GM21447 (cell line): ENCODE measurements around the gene TRIM67.
"Not testable (repeated sequence)": the region's sequence is repeated elsewhere in the genome, so short reads cannot be mapped to it uniquely, and the experiment has no call there.

Source experiments
- ATAC-seq: cut with Tn5 transposase; IDR thresholded peaks from one replicate; pipeline ENCODE4 v1.9.1; 2021; ENCODE audit not compliant: unreplicated experiment

TRIM67 gene

GRCh38 chr1:231157311-231157710, 4.5 kb upstream of the TRIM67 start:
- no peak for ATAC-seq

DNA sequence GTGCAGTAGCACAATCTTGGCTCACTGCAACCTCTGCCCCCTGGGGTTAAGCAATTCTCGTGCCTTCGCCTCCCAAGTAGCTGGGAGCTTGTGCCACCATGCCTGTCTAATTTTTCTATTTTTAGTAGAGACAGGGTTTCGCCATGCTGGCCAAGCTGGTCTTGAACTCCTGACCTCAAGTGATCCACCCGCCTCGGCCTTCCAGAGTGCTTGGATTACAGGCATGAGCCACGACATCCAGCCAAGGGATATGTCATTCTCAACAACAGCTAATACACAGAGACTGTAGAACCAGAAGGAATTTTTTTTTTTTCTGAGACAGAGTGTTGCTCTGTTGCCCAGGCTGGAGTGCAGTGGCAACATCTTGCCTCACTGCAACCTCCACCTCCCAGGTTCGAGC, 3.7 kb upstream of the TRIM67 start:
- ATAC-seq: not testable (repeated sequence)

DNA sequence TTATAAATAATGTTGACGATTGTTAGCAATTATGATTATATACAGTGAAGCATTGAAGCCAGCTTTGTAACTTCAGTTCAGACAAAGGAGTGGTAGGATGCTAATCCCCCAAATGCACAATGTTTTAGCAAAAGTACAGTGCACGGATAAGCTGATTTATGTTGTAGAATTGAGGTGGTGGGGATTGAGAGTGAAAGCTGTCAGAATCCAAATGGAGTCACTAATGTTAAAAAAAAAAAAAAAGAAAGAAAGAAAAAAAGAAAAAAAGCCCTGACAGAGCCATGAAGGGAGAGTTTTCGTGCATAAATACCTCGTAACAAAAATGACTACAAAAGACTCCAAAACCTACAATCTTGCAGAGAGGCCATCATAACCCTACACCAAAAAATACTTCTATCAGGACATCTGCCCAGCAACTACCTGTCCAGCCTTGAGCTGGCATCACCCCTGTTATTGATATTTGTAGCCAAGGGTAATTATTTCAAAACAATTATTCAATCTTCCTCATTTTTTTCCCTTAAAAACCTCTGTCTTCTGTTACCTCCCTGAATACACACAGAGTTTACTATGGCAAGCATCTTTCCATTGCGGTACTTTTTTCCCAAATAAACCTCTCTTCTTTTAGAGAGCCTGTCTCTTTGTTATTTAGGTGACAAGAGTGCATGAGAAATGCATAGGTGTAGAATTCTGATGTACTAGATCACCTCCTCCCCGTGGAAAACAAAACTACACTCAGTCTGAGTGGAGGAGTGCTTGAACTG, 2.5 kb upstream of the TRIM67 start:
- no peak for ATAC-seq

DNA sequence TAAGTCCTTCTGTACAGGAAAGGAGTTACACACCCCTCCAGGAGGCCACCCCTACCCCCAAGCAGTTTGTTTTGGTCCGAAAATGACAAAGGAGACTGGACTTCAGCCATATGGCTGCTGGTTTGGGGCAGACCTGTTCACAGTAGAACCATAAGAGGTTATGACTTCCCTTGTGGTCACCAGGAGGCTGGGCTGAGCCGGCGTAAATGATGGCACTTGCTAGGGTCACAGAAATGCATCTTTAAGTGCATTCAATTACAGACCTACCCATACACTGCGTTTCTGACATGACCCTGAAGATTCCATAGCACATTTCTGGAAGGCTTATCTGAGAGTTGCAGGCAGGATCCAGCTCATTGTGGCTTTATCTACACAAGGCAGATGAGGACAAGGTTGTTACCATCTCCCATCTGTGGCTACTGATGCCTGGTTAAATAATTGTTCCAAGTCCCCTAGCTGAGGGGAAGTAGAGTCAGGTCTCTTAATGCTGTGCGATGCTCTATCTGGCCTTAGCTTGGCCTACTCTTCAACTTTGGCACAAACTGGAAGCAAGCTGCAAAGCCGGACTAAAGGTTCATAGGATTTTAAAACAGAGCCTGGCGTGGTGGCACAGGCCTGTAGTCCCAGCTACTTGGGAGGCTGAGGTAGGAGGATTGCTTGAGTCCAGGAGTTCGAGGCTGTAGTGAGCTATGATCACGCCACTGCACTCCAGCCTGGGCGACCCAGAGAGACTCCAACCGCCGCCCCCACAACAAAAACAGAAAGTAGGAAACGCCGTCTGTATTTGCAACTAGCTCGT, 1.7 kb upstream of the TRIM67 start:
- no peak for ATAC-seq

DNA sequence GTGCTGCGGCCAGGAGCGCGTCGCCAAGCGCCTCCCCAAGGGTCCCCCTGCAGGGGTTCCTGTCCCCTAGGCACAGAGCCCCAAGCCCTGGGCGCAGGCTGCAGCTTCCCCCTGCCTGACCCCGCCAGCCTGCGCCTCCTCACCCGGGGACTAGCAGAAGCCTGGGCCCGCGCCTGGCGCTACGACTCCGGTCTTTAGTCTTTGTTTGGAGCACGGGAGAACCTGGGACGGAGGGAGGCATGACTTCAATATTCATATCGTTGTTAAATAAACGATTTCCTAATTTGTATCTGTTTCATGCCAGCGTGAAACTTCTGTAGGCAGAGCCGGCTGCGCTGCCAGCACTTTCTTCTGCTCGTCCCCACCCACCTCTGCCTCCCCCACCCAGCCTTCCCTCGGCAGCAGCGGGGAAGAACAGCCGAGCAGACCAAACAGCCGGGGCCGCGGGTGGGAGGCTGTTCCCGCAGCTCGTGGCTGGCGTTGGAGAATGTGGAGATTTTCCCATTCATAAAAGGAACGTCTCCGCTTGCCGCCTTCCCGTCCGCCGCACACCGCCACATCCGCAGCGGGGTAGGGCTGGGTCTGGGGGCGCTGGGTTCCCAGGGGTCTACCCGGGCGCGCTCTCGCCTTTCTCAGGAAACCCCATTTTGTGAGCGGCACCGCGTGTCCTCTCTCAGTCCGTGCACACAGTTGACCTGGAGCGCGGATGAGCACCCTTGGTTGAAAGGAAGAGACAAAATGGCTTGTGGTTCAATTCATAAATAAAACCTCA, 777 bp upstream of the TRIM67 start:
- no peak for ATAC-seq

DNA sequence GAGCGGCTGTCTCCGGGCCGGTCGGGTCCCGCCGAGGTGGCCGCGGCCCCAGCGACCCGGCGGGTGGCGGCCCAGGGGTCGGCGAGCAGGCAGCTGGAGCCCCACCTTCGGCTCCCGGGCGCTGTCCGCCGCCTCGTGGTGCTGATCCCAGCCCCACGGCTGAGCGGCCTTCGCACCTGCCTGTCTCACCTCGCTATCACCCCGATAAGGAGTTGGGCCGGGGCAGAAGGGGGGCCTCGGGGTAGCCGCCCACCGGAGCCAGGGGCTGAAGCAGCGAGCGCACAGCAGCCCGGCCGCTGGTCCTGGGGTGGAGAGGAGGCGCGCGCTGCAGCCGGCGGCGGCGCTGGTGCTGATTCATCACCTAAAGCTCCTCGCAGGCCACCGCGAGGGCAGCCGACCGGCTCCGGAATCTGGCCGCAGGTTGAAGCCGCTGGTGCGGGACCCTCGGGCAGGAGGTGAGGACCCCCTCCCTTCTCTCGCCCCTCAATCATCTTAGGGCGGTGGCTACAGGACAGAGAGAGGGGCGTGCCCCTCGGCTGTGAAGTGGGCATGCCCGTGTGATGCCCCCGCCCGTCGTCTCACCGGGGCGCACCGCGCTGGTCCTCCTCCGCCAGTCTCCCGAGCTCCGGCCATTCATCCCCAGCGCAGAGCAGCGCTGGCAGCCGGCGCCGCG, 575 bp downstream of the TRIM67 start:
- ATAC-seq: no peak

DNA sequence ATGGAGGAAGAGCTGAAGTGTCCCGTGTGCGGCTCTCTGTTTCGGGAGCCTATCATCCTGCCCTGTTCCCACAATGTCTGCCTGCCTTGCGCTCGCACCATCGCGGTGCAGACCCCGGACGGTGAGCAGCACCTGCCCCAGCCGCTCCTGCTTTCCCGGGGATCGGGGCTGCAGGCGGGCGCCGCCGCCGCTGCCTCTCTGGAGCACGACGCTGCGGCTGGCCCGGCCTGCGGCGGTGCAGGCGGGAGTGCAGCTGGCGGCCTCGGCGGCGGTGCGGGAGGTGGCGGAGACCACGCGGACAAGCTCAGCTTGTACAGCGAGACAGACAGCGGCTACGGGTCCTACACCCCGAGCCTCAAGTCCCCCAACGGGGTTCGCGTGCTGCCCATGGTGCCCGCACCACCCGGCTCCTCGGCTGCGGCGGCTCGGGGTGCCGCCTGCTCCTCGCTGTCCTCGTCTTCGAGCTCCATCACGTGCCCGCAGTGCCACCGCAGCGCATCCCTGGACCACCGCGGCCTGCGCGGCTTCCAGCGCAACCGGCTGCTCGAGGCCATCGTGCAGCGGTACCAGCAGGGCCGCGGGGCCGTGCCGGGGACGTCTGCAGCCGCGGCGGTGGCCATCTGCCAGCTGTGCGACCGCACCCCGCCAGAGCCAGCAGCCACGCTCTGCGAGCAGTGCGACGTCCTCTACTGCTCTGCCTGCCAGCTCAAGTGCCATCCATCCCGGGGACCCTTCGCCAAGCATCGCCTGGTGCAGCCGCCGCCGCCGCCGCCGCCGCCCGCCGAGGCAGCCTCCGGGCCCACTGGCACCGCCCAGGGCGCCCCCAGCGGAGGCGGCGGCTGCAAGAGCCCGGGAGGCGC, 1.3 kb downstream of the TRIM67 start:
- no peak for ATAC-seq

DNA sequence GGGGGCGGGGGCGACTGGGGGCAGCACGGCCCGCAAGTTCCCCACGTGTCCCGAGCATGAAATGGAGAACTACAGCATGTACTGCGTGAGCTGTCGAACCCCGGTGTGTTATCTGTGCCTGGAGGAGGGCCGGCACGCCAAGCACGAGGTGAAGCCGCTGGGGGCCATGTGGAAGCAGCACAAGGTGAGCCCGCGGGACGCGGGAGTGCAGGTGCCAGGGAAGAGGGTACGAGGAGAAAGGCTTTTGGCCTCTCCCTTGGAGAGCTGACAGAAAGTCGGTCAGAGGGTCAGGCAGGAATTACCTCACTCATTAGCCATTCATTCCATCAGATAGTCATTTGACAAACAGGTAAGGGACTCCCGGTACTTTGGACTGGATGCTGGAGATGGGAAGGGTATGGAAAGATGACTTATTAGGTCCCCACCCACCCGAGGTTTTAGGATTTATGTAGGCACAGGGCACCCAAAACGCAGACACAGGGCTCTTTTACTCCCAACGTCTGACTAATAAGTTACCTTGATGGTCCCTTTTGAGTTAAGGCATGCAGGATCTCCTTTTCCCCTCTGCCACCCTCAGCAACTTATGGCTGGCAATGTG, 2.1 kb downstream of the TRIM67 start:
- no peak for ATAC-seq

GRCh38 chr1:231165371-231165770, 3.5 kb downstream of the TRIM67 start:
- no peak for ATAC-seq

DNA sequence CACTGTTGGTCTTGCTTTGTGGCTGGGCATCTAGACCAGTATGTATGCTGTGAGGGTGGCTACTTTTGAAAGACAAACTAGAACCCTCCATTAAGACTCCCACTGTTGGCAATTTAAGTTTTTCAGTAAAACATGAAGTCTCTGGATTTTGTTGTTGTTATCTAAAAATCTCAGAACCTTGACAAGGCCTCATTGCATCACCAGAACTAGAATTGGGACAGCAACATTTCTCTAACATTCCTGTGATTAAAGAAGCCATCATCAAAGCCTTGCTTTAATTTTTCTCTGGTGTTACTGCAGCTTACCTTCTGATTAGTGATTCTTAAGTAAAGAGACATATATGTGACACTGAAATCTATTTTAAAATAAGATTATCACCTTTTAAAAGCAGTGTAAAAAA, 4.5 kb downstream of the TRIM67 start:
- ATAC-seq: no peak

DNA sequence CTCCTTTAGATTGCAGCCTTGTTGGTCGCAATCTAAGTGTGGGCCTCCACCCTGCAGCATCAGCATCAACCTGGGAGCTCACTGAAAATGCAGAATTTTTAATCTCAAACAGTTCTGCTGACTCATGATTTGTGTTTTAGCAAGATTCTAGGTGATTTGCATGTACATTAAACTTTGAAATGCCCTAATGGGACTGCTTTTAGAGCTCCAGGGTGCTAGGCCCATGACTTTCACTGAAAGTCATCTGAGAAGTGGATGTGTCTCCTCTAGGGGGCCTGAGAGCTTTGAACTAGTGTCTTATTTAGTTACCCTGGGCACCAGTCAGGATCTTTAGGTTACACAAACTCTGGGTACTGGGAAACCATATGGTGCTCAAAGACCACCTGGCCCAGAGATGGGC, 9.0 kb downstream of the TRIM67 start:
- no peak for ATAC-seq

- no peak for ATAC-seq
These were observed 9.9 kb downstream of the TRIM67 start for GRCh38 chr1:231171623-231172197.

DNA sequence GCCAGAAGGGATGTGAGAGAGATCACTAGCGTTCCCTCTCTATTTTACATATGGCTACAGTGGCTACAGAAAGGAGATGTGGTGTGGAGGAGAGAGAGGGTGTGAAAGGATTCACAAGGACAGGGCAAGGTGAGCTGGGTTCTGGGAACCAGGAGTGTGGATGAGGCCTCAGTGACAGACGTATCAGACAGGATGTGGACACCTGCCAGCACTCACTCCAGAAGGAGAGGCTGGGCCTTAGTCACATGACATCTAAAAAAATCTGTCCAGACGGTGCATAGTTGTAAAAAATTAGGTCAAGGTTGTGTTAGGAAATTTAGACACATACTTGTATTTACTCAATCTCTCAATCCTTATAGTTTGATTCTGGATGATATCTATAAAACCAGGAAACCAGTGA, 10.6 kb downstream of the TRIM67 start:
- no peak for ATAC-seq

DNA sequence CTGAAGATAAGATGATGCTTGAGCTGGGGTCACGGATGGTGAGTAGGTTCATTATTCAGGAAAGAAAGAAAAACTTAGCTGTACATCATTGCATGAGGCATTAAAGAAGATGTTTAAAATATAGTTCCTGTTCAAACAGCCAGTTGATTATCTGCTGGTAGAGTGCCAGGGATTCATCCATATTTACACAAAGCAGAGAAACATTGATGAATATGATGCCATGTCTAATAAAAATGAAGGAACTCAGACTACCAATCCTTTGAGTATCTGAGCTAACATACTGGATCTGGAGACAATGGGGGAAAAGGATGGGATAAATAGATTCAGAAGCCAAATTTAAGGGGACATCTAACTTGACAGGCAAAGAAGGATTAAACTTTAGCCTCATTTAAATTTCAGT, 14.6 kb downstream of the TRIM67 start:
- ATAC-seq: no peak

DNA sequence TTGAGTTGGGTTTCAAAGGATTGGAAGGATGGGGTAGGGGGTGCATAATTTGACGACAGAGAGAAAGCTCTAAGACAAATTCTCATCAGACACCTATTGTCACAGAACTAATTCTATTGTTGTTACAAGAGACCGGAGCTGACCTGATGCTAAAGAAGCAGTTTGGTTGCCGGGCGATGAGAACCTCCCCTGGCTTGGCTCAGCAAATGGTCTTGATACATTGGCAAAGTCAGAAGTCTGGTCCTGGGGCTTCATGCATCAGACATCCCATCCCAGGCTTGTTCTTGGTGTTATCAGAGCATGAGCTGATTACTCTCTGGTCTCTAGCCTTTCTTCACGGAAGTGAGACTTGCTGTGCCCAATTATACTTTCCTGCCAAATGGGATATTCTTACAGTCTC, 15.4 kb downstream of the TRIM67 start:
- ATAC-seq: no peak

DNA sequence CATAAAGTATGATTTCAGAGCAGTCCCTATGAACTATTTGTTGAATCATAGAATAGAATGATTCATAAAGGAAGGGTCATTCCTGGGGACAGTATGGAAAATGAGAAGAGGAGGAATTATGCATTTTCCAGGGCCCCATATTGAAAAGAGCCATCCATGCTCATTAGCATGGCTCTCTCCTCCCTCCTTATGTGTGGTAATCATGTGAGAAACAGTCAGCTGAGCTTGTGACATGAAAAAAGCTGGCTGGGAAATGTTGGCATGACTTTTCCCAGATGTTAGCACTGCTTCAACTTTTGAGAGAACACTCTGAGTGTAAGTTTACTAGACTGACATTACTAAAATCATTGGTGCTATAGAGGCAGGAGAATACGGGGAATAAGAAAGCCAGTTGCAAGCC, 16.1 kb downstream of the TRIM67 start:
- no peak for ATAC-seq

GRCh38 chr1:231178970-231179369, 17.1 kb downstream of the TRIM67 start:
- no peak for ATAC-seq

- no peak for ATAC-seq
These were observed 18.2 kb downstream of the TRIM67 start for GRCh38 chr1:231180034-231180433.

DNA sequence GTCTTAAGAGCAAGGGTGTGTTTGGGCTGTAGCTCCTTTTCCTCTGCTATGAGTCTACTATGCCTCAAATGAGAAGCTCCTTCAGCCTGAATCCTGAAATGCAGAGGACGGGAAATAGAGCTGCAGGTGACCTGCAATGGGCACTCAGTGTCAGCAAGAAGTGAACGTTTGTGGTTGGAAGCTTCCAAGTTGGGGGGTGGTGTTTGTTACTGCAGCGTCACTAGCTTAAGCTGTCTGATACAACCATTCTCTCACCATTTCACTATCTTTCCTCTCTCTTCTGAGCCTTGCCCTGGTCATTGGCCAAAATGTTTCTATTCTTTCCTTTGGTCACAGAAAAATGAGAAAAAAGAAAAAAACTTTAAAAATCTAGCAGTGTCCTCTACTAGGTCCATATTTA, 19.4 kb downstream of the TRIM67 start:
- ATAC-seq: no peak

GRCh38 chr1:231182317-231182716, 20.5 kb downstream of the TRIM67 start:
- ATAC-seq: no peak
